K562 (cell line): ENCODE results near the gene PPM1E. TPM values are rescaled to one million over a fixed set of nuclear protein-coding genes. Genes with fewer than 3 reads are reported as not detected.

ENCODE experiments used
- ARID2 ChIP-seq: fragments of 450-650 bp; IDR thresholded peaks from 2 replicates; pipeline ENCODE4 v1.6.1; 2017; ENCODE audit warnings: antibody characterized with exemption, mild to moderate bottlenecking
- ARID3A ChIP-seq: IDR thresholded peaks from 2 replicates; pipeline ENCODE4 v1.6.1; 2012; ENCODE audit warnings: low read depth, low read length, improper control_type of control experiment, borderline replicate concordance
- BCLAF1 ChIP-seq, 2 experiments: fragments of 450-650 bp in 1 of 2; IDR thresholded peaks; 2 replicates each; pipeline ENCODE4 v1.6.1; 2011 to 2017; ENCODE audit warnings: low read depth in 2 of 2, antibody characterized with exemption in 1 of 2, borderline replicate concordance in 1 of 2, low read length in 1 of 2, mild to moderate bottlenecking in 1 of 2, mixed read lengths in 1 of 2; ENCODE audit not compliant: control insufficient read depth in 1 of 2
- ZBTB11 ChIP-seq, 3 experiments: fragments of 200-800 bp in 1 of 3; fragments of 250-450 bp in 1 of 3; fragments of 450-650 bp in 1 of 3; sonication (Bioruptor Pico) in 1 of 3; sonication (Bioruptor generic) in 1 of 3; formaldehyde crosslinking in 1 of 3; IDR thresholded peaks; 2 replicates each; pipeline versions ENCODE4 v1.6.1 to v1.8.0; 2016 to 2022; ENCODE audit warnings: mild to moderate bottlenecking in 2 of 3, missing genetic modification characterization in 2 of 3, missing compliant biosample characterization in 1 of 3, moderate library complexity in 1 of 3
- ZBTB40 ChIP-seq, 2 experiments: fragments of 450-650 bp in 1 of 2; sonication (generic) in 1 of 2; formaldehyde crosslinking in 1 of 2; IDR thresholded peaks; 2 replicates each; pipeline versions ENCODE4 v1.7.1 to v1.9.0; 2016 to 2022; ENCODE audit warnings: inconsistent platforms in 1 of 2, mild to moderate bottlenecking in 1 of 2, missing genetic modification reagents in 1 of 2
- polyA plus RNA-seq, 8 experiments: library from polyadenylated mRNA; depleted of rRNA in 4 of 8; stranded (reverse) in 5 of 8; unstranded in 3 of 8; fragments of >200 nt; fragmentation: Nextera tagmentation in 2 of 8; fragmentation: Illumina TruSeq in 1 of 8; extraction: Ambion mirVana in 2 of 8; extraction: Trizol in 1 of 8; gene quantifications; 2 replicates each; pipeline versions ENCODE4 v1.2.1 to v1.2.3, GENCODE V29; 2011 to 2014; ENCODE audit warnings: inconsistent platforms in 1 of 8, missing spikeins in 1 of 8
- total RNA-seq, 7 experiments: library from RNA; depleted of rRNA in 6 of 7; stranded (reverse); fragments of >200 nt in 6 of 7; fragmentation: Illumina TruSeq in 2 of 7; extraction: Trizol in 2 of 7; gene quantifications; 2 replicates each; pipeline versions ENCODE4 v1.2.1 to v1.2.3, GENCODE V29; 2011 to 2021; ENCODE audit warnings: low replicate concordance in 1 of 7

Gene PPM1E
- total and polyA plus RNA-seq, 9 of the 15 experiments (the other 6 are each of a cell fraction or from before 2014, with no cell fraction given): 1.0 to 5.7 (median 4.7) TPM

- TF ChIP-seq ZBTB11 (CRISPR knock-in tag; IDR thresholded peaks at IDR 0.05) (peak in 1 of 3 experiments; percentile 85; a peak in 2 of 6 replicates), ARID3A (no peak), BCLAF1 (IDR thresholded peaks at IDR 0.05; ENCODE audit: borderline replicate concordance in 1 of 2, control insufficient read depth in 1 of 2, low read depth in 2 of 2, low read length in 1 of 2) (peak in 1 of 2 experiments; percentile 43; a peak in 1 of 4 replicates), ARID2 (peak; percentile 77), ZBTB40 (IDR thresholded peaks at IDR 0.05) (peak; percentile 62; the same call in 1 of the 2 replicates), ZBTB40 (CRISPR knock-in tag; IDR thresholded peaks at IDR 0.05) (no peak)
Observed at GRCh38 chr17:59004338-59005111, 248.9 kb downstream of the PPM1E start (continued).
